HepG2 (cell line): Measurements from ENCODE around the gene CT45A10. TPM values are rescaled to one million over a fixed set of nuclear protein-coding genes. Genes with fewer than 3 reads are reported as not detected.

Experiments used
- ATAC-seq: fragments of 200-7000 bp; cut with Tn5 transposase; 3 replicates; pipeline ENCODE4 v1.9.1; 2020; ENCODE audit warnings: mild to moderate bottlenecking, moderate library complexity
- BruUV-seq: library from RNA; stranded (reverse); fragments of 400-500 nt; replicated peaks from 2 replicates; lab custom pipeline; 2021; lab: Mats Ljungman, UMichigan
- CTCF ChIA-PET: fragments of 300-600 bp; formaldehyde crosslinking; extraction: SDS; loops from one replicate; lab custom pipeline; 2021; ENCODE audit warnings: low total read pairs, inconsistent platforms, low intra/inter-chr PET ratio; lab: Yijun Ruan, JAX
- POLR2A ChIA-PET: fragments of 350-600 bp; sonication (Branson Sonifier 250); formaldehyde crosslinking; loops from one replicate; lab custom pipeline; 2020; ENCODE audit warnings: antibody characterized with exemption, inconsistent platforms; lab: Yijun Ruan, JAX
- DNase-seq: peaks from one replicate; pipeline ENCODE4 v3.0.0-alpha.2; 2015; ENCODE audit warnings: low spot score
- FAIRE-seq: peaks from 3 replicates; lab custom pipeline; 2011; peaks lifted over from hg19 to GRCh38; lab: Jason Lieb, UNC
- H2AFZ ChIP-seq: one replicate; pipeline ENCODE4 v1.6.1; 2011; ENCODE audit warnings: low read length, inconsistent platforms
- H3K27ac ChIP-seq: fragments of 300-600 bp; 3 replicates; pipeline ENCODE4 v1.8.0; 2011; ENCODE audit warnings: mixed run types, mild to moderate bottlenecking, mixed read lengths, low read length, inconsistent platforms; ENCODE audit not compliant: insufficient read depth; ENCODE audit errors: extremely low read length
- H3K27me3 ChIP-seq, 2 experiments: fragments of 200-600 bp in 1 of 2; 2 replicates in 1 of 2; 3 replicates in 1 of 2; pipeline versions ENCODE4 v1.6.0 to v1.8.0; 2011; ENCODE audit warnings: low read length in 2 of 2, mild to moderate bottlenecking in 2 of 2, moderate library complexity in 2 of 2, inconsistent platforms in 1 of 2; ENCODE audit not compliant: insufficient read depth in 2 of 2, control insufficient read depth in 1 of 2
- H3K36me3 ChIP-seq, 2 experiments: fragments of 200-600 bp in 1 of 2; replicated peaks in 1 of 2; 2 replicates in 1 of 2; 3 replicates in 1 of 2; pipeline versions ENCODE4 v1.5.1 to v1.8.0; 2011; ENCODE audit warnings: low read length in 2 of 2, inconsistent platforms in 1 of 2; ENCODE audit not compliant: insufficient read depth in 2 of 2, control insufficient read depth in 1 of 2
- H3K4me1 ChIP-seq: 2 replicates; pipeline ENCODE4 v1.5.1; 2012; ENCODE audit warnings: low read length, inconsistent platforms; ENCODE audit not compliant: insufficient read depth
- H3K4me2 ChIP-seq: 2 replicates; pipeline ENCODE4 v1.6.0; 2011; ENCODE audit warnings: low read depth, low read length, inconsistent platforms
- H3K4me3 ChIP-seq, 3 experiments: fragments of 200-600 bp in 1 of 3; sonication (generic), shearing (Covaris generic) in 1 of 3; replicated peaks in 1 of 3; 2 replicates each; pipeline ENCODE4 v1.5.1; 2011 to 2016; ENCODE audit warnings: low read length in 3 of 3, inconsistent platforms in 2 of 3, low read depth in 2 of 3, mild to moderate bottlenecking in 2 of 3, control low read depth in 1 of 3, mixed read lengths in 1 of 3; ENCODE audit not compliant: insufficient read depth in 1 of 3
- H3K79me2 ChIP-seq: one replicate; pipeline ENCODE4 v1.6.1; 2011; ENCODE audit warnings: low read length, inconsistent platforms; ENCODE audit not compliant: insufficient read depth
- H3K9ac ChIP-seq: 2 replicates; pipeline ENCODE4 v1.6.0; 2011; ENCODE audit warnings: mild to moderate bottlenecking, low read depth, low read length, inconsistent platforms; ENCODE audit not compliant: insufficient read depth
- H3K9me3 ChIP-seq: 2 replicates; pipeline ENCODE4 v1.5.1; 2012; ENCODE audit warnings: mild to moderate bottlenecking, low read length
- H4K20me1 ChIP-seq: 2 replicates; pipeline ENCODE4 v1.6.0; 2011; ENCODE audit warnings: inconsistent platforms, mild to moderate bottlenecking, low read length, moderate library complexity; ENCODE audit not compliant: insufficient read depth
- BATF2 ChIP-seq: sonication (generic); formaldehyde crosslinking; IDR thresholded peaks from 2 replicates; pipeline ENCODE4 v1.8.0; 2022; ENCODE audit warnings: mild to moderate bottlenecking, missing genetic modification reagents, moderate library complexity
- CHCHD3 ChIP-seq: sonication (generic); formaldehyde crosslinking; IDR thresholded peaks from 2 replicates; pipeline ENCODE4 v1.8.0; 2022; ENCODE audit warnings: mild to moderate bottlenecking, missing genetic modification reagents, moderate library complexity
- CTCF ChIP-seq: sonication (generic); formaldehyde crosslinking; IDR thresholded peaks from 2 replicates; pipeline ENCODE4 v1.5.0; 2020; ENCODE audit warnings: mild to moderate bottlenecking, missing genetic modification reagents, moderate library complexity
- HDAC2 ChIP-seq: sonication (generic); formaldehyde crosslinking; IDR thresholded peaks from 2 replicates; pipeline ENCODE4 v1.4.0; 2020; ENCODE audit warnings: missing genetic modification reagents
- HNF1A ChIP-seq, 2 experiments: sonication (generic) in 1 of 2; formaldehyde crosslinking in 1 of 2; IDR thresholded peaks; 2 replicates each; pipeline versions ENCODE4 v1.4.0 to v1.6.1; 2016 to 2020; ENCODE audit warnings: borderline replicate concordance in 1 of 2, low read depth in 1 of 2, mild to moderate bottlenecking in 1 of 2, missing genetic modification reagents in 1 of 2
- HOXD1 ChIP-seq: sonication (generic); formaldehyde crosslinking; IDR thresholded peaks from 2 replicates; pipeline ENCODE4 v1.5.0; 2020; ENCODE audit warnings: missing genetic modification reagents
- SMAD9 ChIP-seq: sonication (generic); formaldehyde crosslinking; IDR thresholded peaks from 2 replicates; pipeline ENCODE4 v1.5.1; 2020; ENCODE audit warnings: mild to moderate bottlenecking, missing genetic modification reagents
- SMC3 ChIP-seq: IDR thresholded peaks from 2 replicates; pipeline ENCODE4 v1.6.1; 2011; ENCODE audit warnings: low read length, improper control_type of control experiment
- SUZ12 ChIP-seq: fragments of 150-350 bp; IDR thresholded peaks from 2 replicates; pipeline ENCODE4 v1.6.1; 2014; ENCODE audit warnings: low read depth, low read length
- UBTF ChIP-seq: sonication (generic); formaldehyde crosslinking; IDR thresholded peaks from 2 replicates; pipeline ENCODE4 v1.4.0; 2020; ENCODE audit warnings: mild to moderate bottlenecking, missing genetic modification reagents
- ZNF274 ChIP-seq: sonication (generic); formaldehyde crosslinking; IDR thresholded peaks from 2 replicates; pipeline ENCODE4 v1.5.1; 2020; ENCODE audit warnings: mild to moderate bottlenecking, missing genetic modification reagents
- ZNF570 ChIP-seq: sonication (generic); formaldehyde crosslinking; IDR thresholded peaks from 2 replicates; pipeline ENCODE4 v1.4.0; 2020; ENCODE audit warnings: mild to moderate bottlenecking, missing genetic modification reagents, borderline replicate concordance
- ZNF605 ChIP-seq: sonication (generic); formaldehyde crosslinking; IDR thresholded peaks from 2 replicates; pipeline ENCODE4 v1.8.0; 2022; ENCODE audit warnings: mild to moderate bottlenecking, missing genetic modification reagents
- WGBS: methylation state at CpG from one replicate; pipeline ENCODE4 v1.1.6; 2017; ENCODE audit warnings: low lambda C conversion rate; 5-methylcytosine and 5-hydroxymethylcytosine counted together
- in situ Hi-C: cut with HindIII; loops from 2 replicates; pipeline ENCODE4 v1.10.0; 2017; ENCODE audit warnings: low pct_unique_long_range_greater_than_20kb; ENCODE audit not compliant: extremely low pct_ligation_motif_present
- intact Hi-C: fragments of 100-400 bp; cut with micrococcal nuclease; formaldehyde crosslinking; loops from one replicate; pipeline ENCODE4 v1.10.0; 2022; ENCODE audit not compliant: unreplicated experiment
- polyA plus RNA-seq, 8 experiments: library from polyadenylated mRNA; depleted of rRNA in 3 of 8; stranded (reverse) in 7 of 8; unstranded in 1 of 8; fragments of >200 nt; fragmentation: Illumina TruSeq in 4 of 8; extraction: Trizol in 4 of 8; gene quantifications; 2 replicates each; pipeline versions ENCODE4 v1.2.1 to v1.2.3, GENCODE V29; 2011 to 2016; ENCODE audit warnings: low read depth in 4 of 8, missing spikeins in 1 of 8, mixed read lengths in 1 of 8; ENCODE audit not compliant: insufficient read depth in 1 of 8
- total RNA-seq, 5 experiments: library from RNA; depleted of rRNA; stranded (reverse); fragments of >200 nt; fragmentation: Illumina TruSeq; extraction: Trizol; gene quantifications; 2 replicates each; pipeline ENCODE4 v1.2.3, GENCODE V29; 2016; ENCODE audit warnings: low read depth in 1 of 5

CT45A10 gene
- total and polyA plus RNA-seq, 2 of the 13 experiments (the other 11 are each of a cell fraction or from before 2014, with no cell fraction given): not detected

GRCh38 chrX:135931644-135932487 is 38.6 kb upstream of the CT45A10 start:
- in situ Hi-C loops: no loop called here
- CTCF ChIA-PET: no interaction called here
- no peaks in the 10 kb centered on the region for H3K36me3 ChIP-seq
- POLR2A ChIA-PET: no interaction called here
- no peaks in the 10 kb centered on the region for H3K9me3 ChIP-seq
- no peak overlapping the region for H3K9ac ChIP-seq
- no peaks in the 10 kb centered on the region for H3K4me1 ChIP-seq
- peak; percentile 57 for FAIRE-seq
- no peak overlapping the region for H3K4me2 ChIP-seq
- intact Hi-C loops: loop anchor here (5.0 kb wide), 1 partner anchor 305 kb away; no protein-coding TSS in a partner anchor
- H2AFZ ChIP-seq: no peak overlapping the region
- no peak overlapping the region for H3K4me3 ChIP-seq
- no TSS peak for BruUV-seq
- DNase-seq: peak; percentile 15
- H3K27ac ChIP-seq: no peak overlapping the region
- H4K20me1 ChIP-seq: no peaks in the 10 kb centered on the region
- peak; percentile 89 for ATAC-seq
- H3K79me2 ChIP-seq: no peaks in the 10 kb centered on the region
- 22% methylated on average over 9 of the region's 19 CpGs for WGBS
- H3K27me3 ChIP-seq: no peaks in the 10 kb centered on the region; a peak in 1 of 5 replicates
- TF ChIP-seq HDAC2 (CRISPR knock-in tag) (no peak), ZNF570 (CRISPR knock-in tag) (no peak), UBTF (CRISPR knock-in tag) (no peak), CTCF (CRISPR knock-in tag) (peak; percentile 70), HOXD1 (CRISPR knock-in tag) (no peak), CHCHD3 (CRISPR knock-in tag) (no peak), SUZ12 (no peak), ZNF274 (no peak), SMC3 (peak; percentile 8; the same call in 1 of the 2 replicates), HNF1A (IDR thresholded peaks at IDR 0.05; ENCODE audit: low read depth) (no peak), HNF1A (CRISPR knock-in tag; IDR thresholded peaks at IDR 0.05; ENCODE audit: borderline replicate concordance) (no peak), ZNF605 (CRISPR knock-in tag) (no peak), BATF2 (CRISPR knock-in tag) (no peak), SMAD9 (CRISPR knock-in tag) (no peak)
